ENCODE results near the gene FBLL1. TPM values are rescaled to one million over a fixed set of nuclear protein-coding genes. Genes with fewer than 3 reads are reported as not detected.

FBLL1 gene
- total RNA-seq, result 3.8 and 4.6 TPM in 2 replicates
- long read RNA-seq, result 0 reads

DNA sequence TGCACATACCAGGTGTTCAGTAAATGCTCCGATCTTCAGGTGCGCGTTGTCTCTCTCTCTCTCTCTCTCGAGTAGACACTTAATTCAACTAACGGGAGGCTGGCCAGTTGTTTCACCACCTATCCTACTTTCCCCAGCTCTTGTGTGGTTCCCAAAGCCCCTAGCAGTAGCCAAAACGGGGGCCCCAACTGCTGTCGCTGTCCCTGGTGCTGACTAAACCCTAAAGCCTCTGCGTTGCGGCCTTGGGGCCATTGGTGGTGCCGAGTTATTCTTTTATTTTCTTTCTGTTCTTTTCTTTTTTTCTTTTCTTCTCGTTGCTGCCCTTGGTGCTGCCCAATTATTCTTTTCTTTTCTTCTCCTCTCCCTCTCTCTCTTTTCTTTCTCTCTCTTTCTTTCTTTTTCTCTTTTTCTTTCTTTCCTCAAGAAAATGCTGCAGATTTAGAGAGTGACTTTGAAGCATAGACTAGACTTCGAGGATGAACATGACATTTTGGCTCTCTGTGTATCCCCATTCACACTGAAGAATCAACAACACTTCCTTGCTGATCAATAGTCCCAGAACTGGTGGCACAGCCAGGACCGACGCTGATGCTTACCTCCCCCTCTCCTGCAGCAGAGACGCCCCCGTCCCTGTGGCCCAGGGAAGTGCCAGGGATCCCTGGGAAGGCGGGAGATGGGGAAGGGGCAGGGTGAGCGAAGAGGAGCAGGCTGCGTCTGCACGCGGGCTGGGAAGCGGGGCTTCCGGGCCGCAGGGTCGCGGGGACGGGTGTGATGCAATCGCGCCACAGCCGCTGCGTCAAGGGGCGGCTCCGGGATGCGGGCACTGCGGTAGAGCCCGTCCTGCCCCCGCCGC, at the start of gene FBLL1:
TSS of gene FBLL1 (plus strand) at position 785 of the 853 bp plus-strand sequence. CDS start 200 bp downstream, outside the sequence.
- H3K27ac Mint-ChIP-seq (ENCODE audit: unreplicated experiment), result no peak within 1 kb of the TSS
- no peaks in the 10 kb centered on the region for H3K9me3 Mint-ChIP-seq (ENCODE audit: unreplicated experiment)
- no peak for TF ChIP-seq CTCF (IDR thresholded peaks at IDR 0.05)
- no peaks in the 10 kb centered on the region for H3K27me3 Mint-ChIP-seq (ENCODE audit: unreplicated experiment)
- DNase-seq (ENCODE audit: extremely low spot score, unreplicated experiment), result no peak
- H3K36me3 Mint-ChIP-seq (ENCODE audit: unreplicated experiment), result no peaks in the 10 kb centered on the region
- peak within 1 kb of the TSS; percentile 76 for H3K4me3 Mint-ChIP-seq (ENCODE audit: unreplicated experiment)
- peaks cover 15% of the 10 kb centered on the region for H3K4me1 Mint-ChIP-seq (ENCODE audit: unreplicated experiment)

DNA sequence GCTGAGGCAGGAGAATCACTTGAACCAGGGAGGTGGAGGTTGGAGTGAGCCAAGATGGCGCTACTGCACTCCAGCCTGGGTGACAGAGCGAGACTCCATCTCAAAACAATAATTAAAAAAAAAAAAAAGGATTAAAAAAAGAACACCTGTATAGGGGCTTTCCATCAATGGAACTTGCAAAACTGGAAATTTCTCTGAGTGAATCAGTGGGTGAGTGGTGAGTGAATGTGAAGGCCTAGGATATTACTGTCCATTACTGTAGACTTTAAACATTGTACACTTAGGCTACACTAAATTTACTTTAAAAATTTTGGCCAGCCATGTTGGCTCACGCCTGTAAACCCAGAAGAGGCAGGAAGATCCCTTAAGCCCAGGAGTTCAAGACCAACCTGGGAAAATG, 48.5 kb upstream of the FBLL1 start:
- Mint-ChIP-seq H3K36me3 (ENCODE audit: unreplicated experiment) (no peaks in the 10 kb centered on the region), H3K27me3 (ENCODE audit: unreplicated experiment) (peaks cover 3% of the 10 kb centered on the region), H3K4me1 (ENCODE audit: unreplicated experiment) (peaks cover 4% of the 10 kb centered on the region), H3K9me3 (ENCODE audit: unreplicated experiment) (no peaks in the 10 kb centered on the region), H3K4me3 (ENCODE audit: unreplicated experiment) (no peak overlapping the region), H3K27ac (ENCODE audit: unreplicated experiment) (no peak overlapping the region)
- TF ChIP-seq CTCF (IDR thresholded peaks at IDR 0.05), result no peak
- peak; percentile 19 for DNase-seq (ENCODE audit: extremely low spot score, unreplicated experiment)

GRCh38 chr5:168481330-168481788, 47.7 kb upstream of the FBLL1 start:
- Mint-ChIP-seq H3K27me3 (ENCODE audit: unreplicated experiment) (peaks cover 3% of the 10 kb centered on the region), H3K4me1 (ENCODE audit: unreplicated experiment) (peaks cover 10% of the 10 kb centered on the region), H3K4me3 (ENCODE audit: unreplicated experiment) (no peak overlapping the region)

DNA sequence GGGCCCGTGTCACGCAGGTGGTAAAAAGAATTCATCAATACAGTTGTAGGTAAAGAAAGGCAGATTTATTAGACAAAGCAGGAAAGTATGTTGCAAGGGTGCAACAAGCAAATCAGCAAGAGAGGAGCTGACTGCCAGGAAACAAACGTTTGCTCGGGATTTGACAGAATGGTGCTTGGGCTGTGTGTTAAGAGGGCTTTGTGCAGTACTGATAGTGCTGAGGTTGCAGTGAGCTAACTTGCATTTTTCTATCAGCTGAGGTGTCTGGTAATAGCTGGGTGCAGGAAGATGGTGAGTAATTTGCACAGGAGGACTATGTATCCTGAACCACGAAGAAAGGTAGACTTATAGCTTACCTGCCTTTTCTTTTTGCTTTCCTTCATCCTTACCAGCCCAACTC, 46.7 kb upstream of the FBLL1 start:
- H3K27me3 Mint-ChIP-seq (ENCODE audit: unreplicated experiment), result peaks cover 3% of the 10 kb centered on the region
- no peak for TF ChIP-seq CTCF (IDR thresholded peaks at IDR 0.05)

More at GRCh38 chr5:168481330-168481788, 47.7 kb upstream of the FBLL1 start:
- H3K36me3 Mint-ChIP-seq (ENCODE audit: unreplicated experiment), result peaks cover under 1% of the 10 kb centered on the region
- H3K9me3 Mint-ChIP-seq (ENCODE audit: unreplicated experiment), result no peaks in the 10 kb centered on the region
- TF ChIP-seq CTCF (IDR thresholded peaks at IDR 0.05), result no peak
- DNase-seq (ENCODE audit: extremely low spot score, unreplicated experiment), result no peak
- no peak overlapping the region for H3K27ac Mint-ChIP-seq (ENCODE audit: unreplicated experiment)

GRCh38 chr5:168486136-168486879, 42.8 kb upstream of the FBLL1 start, which contains the start of gene RARS1:
TSS of gene RARS1 (plus strand) at chr5:168486471. CDS start at chr5:168486499, 28 bp downstream.
- peak; percentile 92 for TF ChIP-seq CTCF (IDR thresholded peaks at IDR 0.05)
- peaks cover 14% of the 10 kb centered on the region for H3K36me3 Mint-ChIP-seq (ENCODE audit: unreplicated experiment)
- peak; percentile 97 for DNase-seq (ENCODE audit: extremely low spot score, unreplicated experiment)
- H3K4me3 Mint-ChIP-seq (ENCODE audit: unreplicated experiment), result peak within 1 kb of the TSS; percentile 100
- no peaks in the 10 kb centered on the region for H3K9me3 Mint-ChIP-seq (ENCODE audit: unreplicated experiment)
- H3K27me3 Mint-ChIP-seq (ENCODE audit: unreplicated experiment), result peaks cover 3% of the 10 kb centered on the region
- peaks cover 26% of the 10 kb centered on the region for H3K4me1 Mint-ChIP-seq (ENCODE audit: unreplicated experiment)
- peak within 1 kb of the TSS; percentile 99 for H3K27ac Mint-ChIP-seq (ENCODE audit: unreplicated experiment)

More for the DNA sequence above, 46.7 kb upstream of the FBLL1 start:
- DNase-seq (ENCODE audit: extremely low spot score, unreplicated experiment), result no peak
- Mint-ChIP-seq H3K4me3 (ENCODE audit: unreplicated experiment) (no peak overlapping the region), H3K4me1 (ENCODE audit: unreplicated experiment) (peaks cover 18% of the 10 kb centered on the region), H3K36me3 (ENCODE audit: unreplicated experiment) (peaks cover 2% of the 10 kb centered on the region), H3K9me3 (ENCODE audit: unreplicated experiment) (no peaks in the 10 kb centered on the region), H3K27ac (ENCODE audit: unreplicated experiment) (no peak overlapping the region)
